Endothelial cell of umbilical vein (primary cell): Measurements from ENCODE around the gene HMGCS1.

ENCODE experiments used
- EZH2 ChIP-seq: IDR thresholded peaks from 2 replicates; pipeline ENCODE4 v1.6.1; 2012; ENCODE audit warnings: borderline replicate concordance, low read depth, mild to moderate bottlenecking, moderate library complexity, low read length, inconsistent platforms; ENCODE audit not compliant: severe bottlenecking
- GATA2 ChIP-seq: IDR thresholded peaks from 2 replicates; pipeline ENCODE4 v1.7.0; 2011; ENCODE audit warnings: low read depth, mild to moderate bottlenecking, moderate library complexity, mixed read lengths, low read length; ENCODE audit not compliant: insufficient read length, insufficient read depth
- POLR2A ChIP-seq: IDR thresholded peaks from 2 replicates; pipeline ENCODE4 v1.6.1; 2012; ENCODE audit warnings: low read depth, mild to moderate bottlenecking, control low read depth, low read length
- POLR2AphosphoS5 ChIP-seq: IDR thresholded peaks from 2 replicates; pipeline ENCODE4 v1.6.1; 2012; ENCODE audit warnings: low read depth, mild to moderate bottlenecking, control low read depth, low read length, moderate library complexity; ENCODE audit not compliant: insufficient read depth
- TF ChIP-seq, protein P1 (sequence below), 2 donors: IDR thresholded peaks; 1 replicate in 1 of 2; 2 replicates in 1 of 2; pipeline ENCODE4 v1.5.1; 2011; ENCODE audit warnings: low read length in 2 of 2, mild to moderate bottlenecking in 2 of 2, moderate library complexity in 2 of 2, control low read depth in 1 of 2, inconsistent platforms in 1 of 2, low read depth in 1 of 2; ENCODE audit not compliant: insufficient read depth in 1 of 2; ENCODE audit errors: extremely low read depth in 1 of 2

DNA sequence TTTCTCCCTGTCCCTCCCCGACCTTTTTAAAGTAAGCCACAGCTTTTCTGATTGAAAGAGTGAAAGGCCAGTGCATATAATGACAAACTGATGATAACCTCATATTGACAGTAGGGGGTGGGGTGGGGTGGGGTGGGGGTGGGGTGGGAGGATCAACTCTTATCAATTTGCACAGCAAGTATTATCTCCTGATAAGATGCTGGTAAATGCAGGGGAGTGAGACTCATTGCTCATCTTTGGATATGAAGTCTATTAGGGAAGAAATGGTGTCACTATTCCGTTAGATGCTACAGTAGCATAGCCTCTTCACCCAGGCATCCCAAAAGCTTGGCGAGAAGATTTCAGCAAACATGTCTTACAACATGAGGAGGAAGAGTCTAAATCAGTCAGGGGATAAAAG lies 38.9 kb upstream of the HMGCS1 start:
- TF ChIP-seq EZH2 (no peak), POLR2AphosphoS5 (no peak), GATA2 (no peak), POLR2A (no peak)
- TF ChIP-seq, protein P1, sequence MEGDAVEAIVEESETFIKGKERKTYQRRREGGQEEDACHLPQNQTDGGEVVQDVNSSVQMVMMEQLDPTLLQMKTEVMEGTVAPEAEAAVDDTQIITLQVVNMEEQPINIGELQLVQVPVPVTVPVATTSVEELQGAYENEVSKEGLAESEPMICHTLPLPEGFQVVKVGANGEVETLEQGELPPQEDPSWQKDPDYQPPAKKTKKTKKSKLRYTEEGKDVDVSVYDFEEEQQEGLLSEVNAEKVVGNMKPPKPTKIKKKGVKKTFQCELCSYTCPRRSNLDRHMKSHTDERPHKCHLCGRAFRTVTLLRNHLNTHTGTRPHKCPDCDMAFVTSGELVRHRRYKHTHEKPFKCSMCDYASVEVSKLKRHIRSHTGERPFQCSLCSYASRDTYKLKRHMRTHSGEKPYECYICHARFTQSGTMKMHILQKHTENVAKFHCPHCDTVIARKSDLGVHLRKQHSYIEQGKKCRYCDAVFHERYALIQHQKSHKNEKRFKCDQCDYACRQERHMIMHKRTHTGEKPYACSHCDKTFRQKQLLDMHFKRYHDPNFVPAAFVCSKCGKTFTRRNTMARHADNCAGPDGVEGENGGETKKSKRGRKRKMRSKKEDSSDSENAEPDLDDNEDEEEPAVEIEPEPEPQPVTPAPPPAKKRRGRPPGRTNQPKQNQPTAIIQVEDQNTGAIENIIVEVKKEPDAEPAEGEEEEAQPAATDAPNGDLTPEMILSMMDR (IDR thresholded peaks at IDR 0.05; ENCODE audit: extremely low read depth in 1 of 2, insufficient read depth in 1 of 2, low read depth in 1 of 2, low read length in 2 of 2), result no peak
